K562 (cell line): ENCODE measurements around the gene APP. TPM values are rescaled to one million over a fixed set of nuclear protein-coding genes. Genes with fewer than 3 reads are reported as not detected.

Source experiments
- ATAC-seq: fragments of 200-7000 bp; cut with Tn5 transposase; 3 replicates; pipeline ENCODE4 v1.9.1; 2020; ENCODE audit warnings: moderate library complexity
- BruUV-seq: library from RNA; stranded (reverse); fragments of 400-500 nt; replicated peaks from 2 replicates; lab custom pipeline; 2021; lab: Mats Ljungman, UMichigan
- CTCF ChIA-PET: fragments of 300-600 bp; formaldehyde crosslinking; extraction: SDS; loops from one replicate; lab custom pipeline; 2021; ENCODE audit warnings: low intra/inter-chr PET ratio; lab: Yijun Ruan, JAX
- POLR2A ChIA-PET: fragments of 300-600, 350-650 bp; sonication (Branson Sonifier 250); formaldehyde crosslinking; extraction: SDS; loops from one replicate; lab custom pipeline; 2021; ENCODE audit warnings: antibody characterized with exemption, inconsistent platforms; lab: Yijun Ruan, JAX
- DNase-seq, 4 experiments: peaks; one replicate each; pipeline versions ENCODE4 v3.0.0 to v3.0.0-alpha.2; 2011 to 2018; ENCODE audit warnings: low spot score in 3 of 4, mixed read lengths in 3 of 4; ENCODE audit errors: extremely low read depth in 1 of 4
- FAIRE-seq: peaks from 2 replicates; lab custom pipeline; 2011; peaks lifted over from hg19 to GRCh38; lab: Jason Lieb, UNC
- H2AFZ ChIP-seq: 2 replicates; pipeline ENCODE4 v1.6.0; 2011; ENCODE audit warnings: low read depth, low read length, control low read depth, inconsistent platforms
- H3K27ac ChIP-seq: fragments of 200-600 bp; 3 replicates; pipeline ENCODE4 v1.8.0; 2011; ENCODE audit warnings: low read depth, mild to moderate bottlenecking, control low read depth, inconsistent platforms, low read length, moderate library complexity, mixed read lengths; ENCODE audit errors: extremely low read depth
- H3K27me3 ChIP-seq, 2 experiments: fragments of 300-600 bp in 1 of 2; 2 replicates in 1 of 2; 3 replicates in 1 of 2; pipeline versions ENCODE4 v1.6.0 to v1.8.0; 2011; ENCODE audit warnings: inconsistent platforms in 2 of 2, low read length in 2 of 2, mild to moderate bottlenecking in 1 of 2, mixed read lengths in 1 of 2, moderate library complexity in 1 of 2; ENCODE audit not compliant: control insufficient read depth in 2 of 2, insufficient read depth in 2 of 2
- H3K36me3 ChIP-seq: fragments of 300-600 bp; 3 replicates; pipeline ENCODE4 v1.8.0; 2011; ENCODE audit warnings: mild to moderate bottlenecking, low read length, inconsistent platforms; ENCODE audit not compliant: control insufficient read depth, insufficient read depth
- H3K4me1 ChIP-seq, 2 experiments: fragments of 200-600 bp in 1 of 2; replicated peaks in 1 of 2; 2 replicates in 1 of 2; 3 replicates in 1 of 2; pipeline versions ENCODE4 v1.5.1 to v1.8.0; 2011; ENCODE audit warnings: inconsistent platforms in 2 of 2, low read length in 2 of 2, mild to moderate bottlenecking in 1 of 2, mixed read lengths in 1 of 2, moderate library complexity in 1 of 2; ENCODE audit not compliant: control insufficient read depth in 2 of 2, insufficient read depth in 2 of 2
- H3K4me2 ChIP-seq: 2 replicates; pipeline ENCODE4 v1.6.1; 2011; ENCODE audit warnings: low read length, control low read depth, inconsistent platforms, mixed read lengths; ENCODE audit not compliant: insufficient read depth
- H3K4me3 ChIP-seq: fragments of 200-600 bp; sonication (generic), shearing (Covaris generic); 2 replicates; pipeline ENCODE4 v1.5.1; 2016; ENCODE audit warnings: control low read depth, inconsistent platforms
- H3K79me2 ChIP-seq: fragments of 200-600 bp; 3 replicates; pipeline ENCODE4 v1.8.0; 2011; ENCODE audit warnings: low read length, inconsistent platforms; ENCODE audit not compliant: control insufficient read depth, insufficient read depth
- H3K9ac ChIP-seq, 2 experiments: 2 replicates each; pipeline versions ENCODE4 v1.6.0 to v1.6.1; 2011; ENCODE audit warnings: low read depth in 2 of 2, low read length in 2 of 2, control low read depth in 1 of 2, inconsistent platforms in 1 of 2, mild to moderate bottlenecking in 1 of 2, mixed read lengths in 1 of 2; ENCODE audit not compliant: insufficient read depth in 1 of 2
- H3K9me1 ChIP-seq: one replicate; pipeline ENCODE4 v1.6.0; 2011; ENCODE audit warnings: inconsistent platforms, mild to moderate bottlenecking, low read length, moderate library complexity; ENCODE audit not compliant: control insufficient read depth, insufficient read depth
- H3K9me3 ChIP-seq: replicated peaks from 2 replicates; pipeline ENCODE4 v1.5.1; 2011; ENCODE audit warnings: low read depth, low read length, inconsistent platforms; ENCODE audit not compliant: control insufficient read depth, insufficient read depth
- H4K20me1 ChIP-seq: replicated peaks from 2 replicates; pipeline ENCODE4 v1.6.1; 2011; ENCODE audit warnings: low read length, inconsistent platforms, mixed read lengths; ENCODE audit not compliant: control insufficient read depth, insufficient read depth
- BRCA1 ChIP-seq, 2 experiments: fragments of 450-650 bp in 1 of 2; sonication (generic) in 1 of 2; formaldehyde crosslinking in 1 of 2; IDR thresholded peaks; 2 replicates each; pipeline versions ENCODE4 v1.5.0 to v1.6.1; 2017 to 2020; ENCODE audit warnings: mild to moderate bottlenecking in 1 of 2, missing genetic modification reagents in 1 of 2
- DNMT1 ChIP-seq: fragments of 450-650 bp; IDR thresholded peaks from 2 replicates; pipeline ENCODE4 v1.6.1; 2016; ENCODE audit warnings: antibody characterized with exemption, mild to moderate bottlenecking
- GTF2A2 ChIP-seq: IDR thresholded peaks from 2 replicates; pipeline ENCODE4 v1.6.1; 2016; ENCODE audit warnings: mild to moderate bottlenecking, missing genetic modification characterization, missing compliant biosample characterization
- KLF16 ChIP-seq: IDR thresholded peaks from 2 replicates; pipeline ENCODE4 v1.6.1; 2016; ENCODE audit warnings: antibody characterized with exemption
- LEF1 ChIP-seq: fragments of 450-650 bp; IDR thresholded peaks from 2 replicates; pipeline ENCODE4 v1.6.1; 2016; ENCODE audit warnings: mild to moderate bottlenecking
- MTA3 ChIP-seq: fragments of 450-650 bp; formaldehyde crosslinking; IDR thresholded peaks from 2 replicates; pipeline ENCODE4 v1.6.1; 2017; ENCODE audit warnings: mild to moderate bottlenecking, borderline replicate concordance
- NFE2 ChIP-seq: IDR thresholded peaks from 2 replicates; pipeline ENCODE4 v1.6.1; 2014; ENCODE audit warnings: antibody characterized with exemption, low read depth
- POLR3G ChIP-seq: IDR thresholded peaks from 2 replicates; pipeline ENCODE4 v1.6.1; 2011; ENCODE audit not compliant: insufficient read length, insufficient replicate concordance; ENCODE audit errors: extremely low read depth
- STAT5A ChIP-seq: IDR thresholded peaks from 2 replicates; pipeline ENCODE4 v1.6.1; 2012; ENCODE audit warnings: low read length, inconsistent platforms, borderline replicate concordance
- TAF1 ChIP-seq: IDR thresholded peaks from 2 replicates; pipeline ENCODE4 v1.6.1; 2011; ENCODE audit warnings: mild to moderate bottlenecking, low read length, moderate library complexity; ENCODE audit not compliant: insufficient read depth, control insufficient read depth, severe bottlenecking; ENCODE audit errors: extremely low read depth
- ZBTB8A ChIP-seq: fragments of 450-650 bp; IDR thresholded peaks from 2 replicates; pipeline ENCODE4 v1.6.1; 2018; ENCODE audit warnings: mild to moderate bottlenecking, moderate library complexity; ENCODE audit not compliant: partially characterized antibody
- ZFPM2 ChIP-seq: fragments of 250-450 bp; sonication (Bioruptor Pico); IDR thresholded peaks from 2 replicates; pipeline ENCODE4 v1.5.1; 2022; ENCODE audit warnings: mild to moderate bottlenecking
- ZKSCAN1 ChIP-seq: fragments of 150-350 bp; IDR thresholded peaks from 2 replicates; pipeline ENCODE4 v1.6.1; 2016; ENCODE audit warnings: low read depth, low read length
- ZNF217 ChIP-seq: sonication (generic); formaldehyde crosslinking; IDR thresholded peaks from 2 replicates; pipeline ENCODE4 v1.8.0; 2022; ENCODE audit warnings: mild to moderate bottlenecking, missing genetic modification reagents
- ZNF23 ChIP-seq: fragments of 250-450 bp; sonication (Bioruptor Pico); IDR thresholded peaks from 2 replicates; pipeline ENCODE4 v1.4.0; 2020; ENCODE audit warnings: mild to moderate bottlenecking
- ZNF324 ChIP-seq: fragments of 250-450 bp; sonication (Bioruptor Pico); IDR thresholded peaks from 2 replicates; pipeline ENCODE4 v1.4.0; 2020; ENCODE audit warnings: mild to moderate bottlenecking
- ZNF778 ChIP-seq: fragments of 450-650 bp; formaldehyde crosslinking; IDR thresholded peaks from 2 replicates; pipeline ENCODE4 v1.4.0; 2020; ENCODE audit warnings: mild to moderate bottlenecking, moderate library complexity
- WGBS: fragments of 100-300 bp; shearing (Covaris generic); methylation state at CpG from one replicate; pipeline ENCODE4 v1.1.6; 2016; ENCODE audit warnings: low coverage, mixed read lengths; ENCODE audit not compliant: insufficient coverage; ENCODE audit errors: missing lambda C conversion rate; 5-methylcytosine and 5-hydroxymethylcytosine counted together
- in situ Hi-C: fragments of 300-500 bp; cut with MboI; formaldehyde crosslinking; loops from 4 replicates; pipeline ENCODE4 v1.15.0; 2018; ENCODE audit warnings: inconsistent platforms, mixed read lengths
- intact Hi-C: fragments of 100-400 bp; cut with micrococcal nuclease; formaldehyde crosslinking; loops from 2 replicates; pipeline ENCODE4 v1.14.2; 2022
- polyA plus RNA-seq, 8 experiments: library from polyadenylated mRNA; depleted of rRNA in 4 of 8; stranded (reverse) in 5 of 8; unstranded in 3 of 8; fragments of >200 nt; fragmentation: Nextera tagmentation in 2 of 8; fragmentation: Illumina TruSeq in 1 of 8; extraction: Ambion mirVana in 2 of 8; extraction: Trizol in 1 of 8; gene quantifications; 2 replicates each; pipeline versions ENCODE4 v1.2.1 to v1.2.3, GENCODE V29; 2011 to 2014; ENCODE audit warnings: inconsistent platforms in 1 of 8, missing spikeins in 1 of 8
- total RNA-seq, 7 experiments: library from RNA; depleted of rRNA in 6 of 7; stranded (reverse); fragments of >200 nt in 6 of 7; fragmentation: Illumina TruSeq in 2 of 7; extraction: Trizol in 2 of 7; gene quantifications; 2 replicates each; pipeline versions ENCODE4 v1.2.1 to v1.2.3, GENCODE V29; 2011 to 2021; ENCODE audit warnings: low replicate concordance in 1 of 7
- TF ChIP-seq, protein P1 (sequence below): sonication (generic); formaldehyde crosslinking; IDR thresholded peaks from 2 replicates; pipeline ENCODE4 v1.8.1; 2023; ENCODE audit warnings: mild to moderate bottlenecking, missing genetic modification reagents

Gene APP
- total and polyA plus RNA-seq, 9 of the 15 experiments (the other 6 are each of a cell fraction or from before 2014, with no cell fraction given) = 0.01 to 1.5 (median 0.16) TPM; not detected in 5

DNA sequence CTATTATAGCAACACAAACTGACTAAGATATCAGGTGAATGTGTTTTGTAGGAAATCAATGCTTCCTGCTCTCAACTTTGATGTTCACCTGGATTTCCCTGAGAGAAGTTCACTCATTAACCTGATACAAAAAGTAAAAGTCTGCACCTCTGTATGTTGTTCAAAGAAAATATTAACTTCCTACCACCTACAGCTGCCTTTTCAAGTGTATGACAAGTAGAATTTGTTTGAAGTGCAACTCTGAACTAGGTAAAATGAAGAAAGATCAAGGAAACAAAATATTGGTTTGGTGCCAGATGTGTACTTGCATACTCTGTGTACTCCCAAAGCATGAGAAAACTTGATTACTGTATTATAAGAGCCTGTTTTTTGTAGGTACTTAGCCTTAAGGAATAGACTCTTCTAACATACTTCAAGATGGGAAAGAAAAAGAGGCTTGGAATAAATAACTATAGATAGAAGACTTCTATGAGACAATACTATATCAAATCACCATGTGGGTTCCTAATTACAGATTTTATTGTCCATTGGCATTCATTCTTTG, 193.4 kb downstream of the APP start:
- ATAC-seq (no peak), DNase-seq (no peak), FAIRE-seq (no peak)
- ChIA-PET POLR2A (no interaction called here), CTCF (no interaction called here)
- Histone ChIP-seq H4K20me1 (no peaks in the 10 kb centered on the region), H3K36me3 (no peaks in the 10 kb centered on the region), H3K4me2 (no peak overlapping the region), H3K27ac (no peak overlapping the region), H3K79me2 (no peaks in the 10 kb centered on the region), H3K4me3 (no peak overlapping the region), H3K27me3 (no peaks in the 10 kb centered on the region), H2AFZ (no peak overlapping the region), H3K9me3 (no peaks in the 10 kb centered on the region), H3K9me1 (no peaks in the 10 kb centered on the region), H3K9ac (no peak overlapping the region), H3K4me1 (no peaks in the 10 kb centered on the region)
- TF ChIP-seq NFE2 (no peak), GTF2A2 (no peak)
- TF ChIP-seq, protein P1, sequence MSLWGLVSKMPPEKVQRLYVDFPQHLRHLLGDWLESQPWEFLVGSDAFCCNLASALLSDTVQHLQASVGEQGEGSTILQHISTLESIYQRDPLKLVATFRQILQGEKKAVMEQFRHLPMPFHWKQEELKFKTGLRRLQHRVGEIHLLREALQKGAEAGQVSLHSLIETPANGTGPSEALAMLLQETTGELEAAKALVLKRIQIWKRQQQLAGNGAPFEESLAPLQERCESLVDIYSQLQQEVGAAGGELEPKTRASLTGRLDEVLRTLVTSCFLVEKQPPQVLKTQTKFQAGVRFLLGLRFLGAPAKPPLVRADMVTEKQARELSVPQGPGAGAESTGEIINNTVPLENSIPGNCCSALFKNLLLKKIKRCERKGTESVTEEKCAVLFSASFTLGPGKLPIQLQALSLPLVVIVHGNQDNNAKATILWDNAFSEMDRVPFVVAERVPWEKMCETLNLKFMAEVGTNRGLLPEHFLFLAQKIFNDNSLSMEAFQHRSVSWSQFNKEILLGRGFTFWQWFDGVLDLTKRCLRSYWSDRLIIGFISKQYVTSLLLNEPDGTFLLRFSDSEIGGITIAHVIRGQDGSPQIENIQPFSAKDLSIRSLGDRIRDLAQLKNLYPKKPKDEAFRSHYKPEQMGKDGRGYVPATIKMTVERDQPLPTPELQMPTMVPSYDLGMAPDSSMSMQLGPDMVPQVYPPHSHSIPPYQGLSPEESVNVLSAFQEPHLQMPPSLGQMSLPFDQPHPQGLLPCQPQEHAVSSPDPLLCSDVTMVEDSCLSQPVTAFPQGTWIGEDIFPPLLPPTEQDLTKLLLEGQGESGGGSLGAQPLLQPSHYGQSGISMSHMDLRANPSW = no peak
- BruUV-seq = no TSS peak
- intact Hi-C loops = no loop called here
- in situ Hi-C loops = no loop called here

DNA sequence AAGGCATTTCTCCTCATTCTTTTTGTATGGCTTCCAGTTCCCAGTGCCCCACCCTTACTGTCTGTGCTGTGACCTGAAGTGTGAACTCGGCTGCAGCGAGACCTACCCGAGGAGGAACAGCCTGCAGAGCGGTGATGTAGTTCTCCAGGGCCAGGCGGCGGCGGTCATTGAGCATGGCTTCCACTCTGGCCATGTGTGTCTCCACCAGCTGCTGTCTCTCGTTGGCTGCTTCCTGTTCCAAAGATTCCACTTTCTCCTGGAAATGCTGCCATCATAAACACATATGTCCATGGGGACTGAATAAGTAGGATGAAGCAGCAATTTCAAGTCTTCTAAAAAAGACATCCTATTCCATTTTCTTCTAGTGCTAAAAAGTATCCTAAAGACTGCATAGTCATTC, 195.6 kb downstream of the APP start:
- intact Hi-C loops (no loop called here), in situ Hi-C loops (no loop called here)
- ATAC-seq = no peak
- no peak for DNase-seq
- 3% methylated on average over 8 of the region's 8 CpGs for WGBS
- Histone ChIP-seq H3K4me2 (no peak overlapping the region), H3K9ac (no peak overlapping the region), H4K20me1 (no peaks in the 10 kb centered on the region), H2AFZ (no peak overlapping the region), H3K27me3 (no peaks in the 10 kb centered on the region), H3K9me1 (no peaks in the 10 kb centered on the region), H3K36me3 (no peaks in the 10 kb centered on the region), H3K9me3 (no peaks in the 10 kb centered on the region), H3K79me2 (no peaks in the 10 kb centered on the region), H3K4me3 (no peak overlapping the region), H3K27ac (no peak overlapping the region), H3K4me1 (no peaks in the 10 kb centered on the region)
- BruUV-seq = no TSS peak
- POLR2A ChIA-PET = no interaction called here
- CTCF ChIA-PET = no interaction called here
- no peak for FAIRE-seq
- TF ChIP-seq BRCA1 (IDR thresholded peaks at IDR 0.05) (no peak), BRCA1 (CRISPR knock-in tag; IDR thresholded peaks at IDR 0.05) (no peak), KLF16 (no peak), STAT5A (no peak), ZFPM2 (CRISPR knock-in tag) (no peak), ZNF217 (CRISPR knock-in tag) (no peak), ZNF778 (CRISPR knock-in tag) (no peak), MTA3 (no peak), ZNF23 (no peak), LEF1 (no peak), TAF1 (no peak), POLR3G (no peak), ZKSCAN1 (no peak), ZNF324 (CRISPR knock-in tag) (no peak), DNMT1 (no peak), ZBTB8A (no peak)
